ENCODE data around the gene LHFPL3.

GRCh38 chr7:104891949-104892348, 563.5 kb downstream of the LHFPL3 start:
- TF ChIP-seq CTCF (IDR thresholded peaks at IDR 0.05; ENCODE audit: extremely low read depth in 1 of 2, insufficient read depth in 1 of 2, low read depth in 1 of 2, low read length in 2 of 2) = no peak
- TF ChIP-seq MYC (IDR thresholded peaks at IDR 0.05; ENCODE audit: low read depth, low read length) = no peak
- TF ChIP-seq EZH2 (IDR thresholded peaks at IDR 0.05; ENCODE audit: borderline replicate concordance, low read depth, low read length, severe bottlenecking) = no peak

Data from endothelial cell of umbilical vein (primary cell).